Measurements from ENCODE around the gene RIPK3.

RIPK3 gene

DNA sequence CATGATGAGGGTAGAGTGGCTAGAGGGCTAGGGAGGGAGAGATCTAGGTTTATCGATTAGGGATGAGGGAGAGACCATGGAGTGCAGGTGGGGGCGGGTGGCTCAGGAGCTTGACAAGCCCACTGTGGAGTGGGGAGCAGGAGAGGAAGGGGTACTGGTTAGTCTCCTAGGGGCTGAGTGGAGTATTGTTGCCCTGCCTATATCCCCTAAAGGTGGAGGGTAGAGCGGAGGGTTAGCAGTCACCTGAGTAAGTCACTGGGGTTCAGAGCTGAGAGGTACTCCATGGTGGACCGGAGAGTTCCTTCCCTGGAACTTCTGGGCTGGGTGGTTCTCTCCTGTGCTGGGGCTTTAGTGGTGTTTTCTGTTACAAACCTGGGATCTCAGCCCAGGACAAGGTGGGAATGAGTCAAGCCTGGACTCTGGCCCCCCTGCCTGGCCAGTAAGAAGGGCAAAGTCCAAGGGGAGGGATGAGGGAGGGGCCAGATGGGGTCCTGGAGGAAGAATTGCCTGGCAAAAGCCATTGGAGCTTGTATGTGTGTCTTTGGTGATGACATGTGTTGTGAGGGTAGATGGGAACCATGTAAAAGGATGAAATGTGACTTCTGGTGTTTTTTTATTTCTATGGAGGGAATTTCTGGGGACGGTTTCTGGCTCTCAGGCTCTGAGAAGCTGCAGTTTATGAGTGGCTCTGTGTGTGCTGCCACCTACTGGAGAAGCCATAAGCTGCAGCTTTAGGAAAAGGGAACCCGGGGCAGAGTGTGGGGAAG is 32.0 kb downstream of the RIPK3 start, which contains the start of gene CIDEB:
TSS of gene CIDEB (minus strand) at position 403 of the 767 bp plus-strand sequence. CDS start at position 284, 119 bp downstream.
- no peak for DNase-seq (ENCODE audit: low read depth in 2 of 2, low spot score in 1 of 2)

DNA sequence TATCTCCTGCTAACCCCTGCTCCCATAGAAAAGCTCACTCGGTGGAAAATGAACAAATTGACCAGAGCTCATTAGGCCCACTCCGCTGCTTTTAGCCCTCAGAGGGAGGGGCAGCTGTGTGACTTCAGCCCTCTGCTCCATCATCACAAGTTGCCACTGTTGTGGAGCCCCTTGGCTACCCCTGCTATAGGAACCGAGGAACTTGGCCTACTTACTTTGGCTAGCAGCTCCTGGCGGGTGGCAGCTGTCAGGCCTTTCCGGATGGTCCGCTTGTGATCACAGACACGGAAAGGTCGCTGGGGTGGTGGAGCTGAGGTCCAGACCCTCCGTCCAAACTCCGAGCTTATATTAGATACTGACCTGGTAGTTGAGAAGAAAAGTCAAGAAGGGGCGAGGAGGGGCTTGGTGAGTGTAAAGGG is 32.6 kb downstream of the RIPK3 start:
- DNase-seq (ENCODE audit: low read depth in 2 of 2, low spot score in 1 of 2): no peak

DNA sequence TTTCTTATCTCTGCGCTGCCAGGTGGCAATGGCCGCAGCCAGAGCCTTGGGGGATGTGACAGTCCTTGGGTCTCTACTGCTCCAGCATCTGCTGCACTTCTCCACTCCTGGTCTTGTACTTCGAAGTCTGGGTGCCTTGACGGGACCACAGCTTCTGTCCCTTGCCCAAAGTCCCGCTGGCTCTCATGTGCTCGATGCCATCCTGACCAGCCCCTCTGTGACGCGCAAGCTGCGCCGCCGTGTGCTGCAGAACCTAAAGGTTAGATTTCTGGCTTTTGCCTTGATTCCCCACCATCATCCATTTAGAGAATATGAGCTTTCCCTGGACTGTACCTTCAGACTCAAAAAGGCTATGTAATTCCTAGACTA is 35.8 kb downstream of the RIPK3 start:
- DNase-seq (ENCODE audit: low read depth in 2 of 2, low spot score in 1 of 2): no peak

DNA sequence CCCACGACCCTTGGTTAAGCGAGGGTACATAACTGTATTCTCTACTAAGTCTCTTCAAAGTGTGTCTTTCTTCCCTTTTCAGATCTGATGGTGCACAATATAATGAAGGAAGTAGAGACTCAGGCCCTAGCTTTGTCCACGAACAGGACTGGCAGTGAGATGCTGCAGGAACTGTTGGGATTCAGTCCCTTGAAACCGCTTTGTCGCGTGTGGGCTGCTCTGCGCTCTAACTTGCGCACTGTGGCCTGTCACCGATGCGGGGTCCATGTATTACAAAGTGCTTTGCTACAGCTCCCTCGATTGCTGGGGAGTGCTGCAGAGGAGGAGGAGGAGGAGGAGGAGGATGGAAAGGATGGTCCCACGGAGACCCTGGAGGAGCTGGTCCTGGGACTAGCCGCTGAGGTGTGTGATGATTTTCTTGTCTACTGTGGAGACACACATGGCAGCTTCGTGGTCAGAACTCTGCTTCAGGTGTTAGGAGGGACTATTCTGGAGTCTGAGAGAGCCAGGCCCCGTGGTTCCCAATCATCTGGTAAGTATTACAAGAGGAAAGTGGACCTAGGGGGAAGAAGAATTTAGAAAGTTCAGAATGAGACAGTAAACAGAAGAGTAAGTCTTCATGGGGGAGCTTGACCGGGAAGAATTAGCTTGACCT is 39.3 kb downstream of the RIPK3 start:
- DNase-seq (ENCODE audit: low read depth in 2 of 2, low spot score in 1 of 2): no peak

DNA sequence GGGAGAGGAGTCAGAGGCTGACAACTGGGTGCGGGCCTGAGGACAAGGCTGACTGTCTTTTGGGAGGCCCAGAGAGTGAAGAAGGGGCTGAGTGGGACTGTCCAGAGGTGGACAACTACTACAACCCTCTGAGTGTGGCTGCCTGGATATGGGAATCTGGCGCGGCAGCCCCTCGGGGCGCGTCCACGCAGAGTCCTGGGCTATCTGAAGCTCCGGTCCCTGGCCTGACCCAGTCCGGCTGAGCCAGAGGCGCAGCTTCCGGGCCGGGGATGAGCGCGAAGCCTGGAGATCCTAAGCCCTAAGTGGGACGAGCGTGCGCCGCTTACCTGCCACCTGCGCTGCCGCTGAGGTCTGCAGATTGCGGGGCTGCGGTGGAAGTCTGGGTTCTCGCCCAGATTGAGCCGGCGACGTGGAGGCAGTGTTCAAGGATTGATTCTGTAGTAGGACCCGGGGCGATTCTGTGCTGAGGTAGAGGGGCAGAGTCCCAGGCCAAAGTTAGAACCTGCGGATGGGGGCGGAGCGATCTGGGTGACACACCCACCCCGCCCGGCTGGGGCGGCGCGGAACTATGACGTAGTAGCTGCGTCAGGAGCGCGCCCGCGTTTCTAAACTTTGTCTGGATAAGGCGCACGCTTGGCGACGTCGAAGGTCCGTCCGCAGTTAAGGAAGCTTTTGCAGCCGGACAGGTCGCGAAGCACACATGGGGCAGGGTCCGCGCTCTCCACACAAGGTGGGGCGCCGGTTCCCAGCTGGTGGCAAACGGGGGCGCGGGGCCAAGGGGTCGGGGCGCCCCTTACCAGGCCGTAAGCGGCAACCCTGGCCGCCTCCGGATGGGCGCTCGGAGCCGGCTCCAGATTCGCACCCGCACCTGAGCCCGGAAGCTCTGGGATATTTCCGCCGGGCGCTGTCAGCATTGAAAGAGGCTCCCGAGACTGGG is 40.3 kb downstream of the RIPK3 start, which contains the start of the genes DHRS1 and NOP9:
TSS of gene DHRS1 (minus strand) at position 526 of the 937 bp plus-strand sequence. CDS start 674 bp downstream, outside the sequence.
TSS of gene NOP9 (plus strand) at position 596 of the 937 bp plus-strand sequence. CDS start at position 701, 105 bp downstream.
- peak; percentile 90 to 93 for DNase-seq (ENCODE audit: low read depth in 2 of 2, low spot score in 1 of 2)

DNA sequence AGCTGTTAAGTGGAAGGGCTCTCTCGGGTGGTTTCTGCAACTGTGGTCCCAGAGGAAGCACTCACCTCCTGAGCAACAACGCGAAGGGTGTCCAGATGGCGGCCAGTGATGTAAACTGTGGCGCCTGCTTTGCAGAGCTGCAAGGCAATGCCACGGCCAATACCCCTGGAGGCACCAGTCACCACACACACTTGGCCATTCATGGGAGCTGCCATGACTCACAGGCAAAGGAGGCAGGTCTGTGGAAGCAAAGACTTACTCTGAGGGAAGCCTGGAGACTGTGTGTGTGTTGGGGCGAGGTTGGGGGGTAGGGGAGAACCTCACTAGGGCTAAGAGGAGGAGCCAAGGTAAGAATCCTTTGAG is 40.9 kb downstream of the RIPK3 start:
- DNase-seq (ENCODE audit: low read depth in 2 of 2, low spot score in 1 of 2): no peak

DNA sequence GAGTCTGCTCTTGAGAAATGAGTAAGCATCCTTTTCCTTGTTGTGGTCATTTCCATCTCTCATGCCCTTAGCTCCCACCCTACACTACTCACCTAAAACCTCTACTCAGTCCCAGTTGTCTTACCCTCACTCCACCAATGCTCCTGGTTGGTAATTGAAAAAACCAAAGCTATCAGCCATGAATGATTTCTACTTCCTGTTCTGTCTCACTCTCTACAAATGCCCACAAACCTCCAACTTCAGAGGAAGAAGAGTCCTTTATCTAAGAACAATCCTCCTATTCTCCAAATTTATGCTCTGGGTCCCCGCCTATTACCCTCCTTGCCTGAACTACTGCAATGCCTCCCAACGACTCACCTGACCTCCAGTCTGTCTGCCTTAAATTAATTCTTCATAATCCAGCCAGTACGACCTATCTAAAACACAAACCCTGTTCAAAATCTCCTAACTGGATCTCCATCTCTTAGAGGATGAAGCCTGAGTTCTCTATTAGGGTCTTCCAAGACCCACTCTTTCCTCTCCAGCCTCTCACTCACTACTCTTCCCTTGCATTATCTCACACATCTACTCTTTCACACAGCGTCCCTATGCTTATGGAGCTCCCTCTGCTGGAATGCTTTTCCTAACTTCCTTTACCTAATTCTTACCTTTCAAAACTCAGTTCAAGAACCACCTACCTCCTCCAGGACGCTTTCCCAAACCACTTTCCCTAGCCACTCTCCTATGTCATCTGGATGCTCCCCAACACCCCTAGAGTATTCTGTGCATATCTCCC is 42.4 kb downstream of the RIPK3 start:
- DNase-seq (ENCODE audit: low read depth in 2 of 2, low spot score in 1 of 2): no peak

DNA sequence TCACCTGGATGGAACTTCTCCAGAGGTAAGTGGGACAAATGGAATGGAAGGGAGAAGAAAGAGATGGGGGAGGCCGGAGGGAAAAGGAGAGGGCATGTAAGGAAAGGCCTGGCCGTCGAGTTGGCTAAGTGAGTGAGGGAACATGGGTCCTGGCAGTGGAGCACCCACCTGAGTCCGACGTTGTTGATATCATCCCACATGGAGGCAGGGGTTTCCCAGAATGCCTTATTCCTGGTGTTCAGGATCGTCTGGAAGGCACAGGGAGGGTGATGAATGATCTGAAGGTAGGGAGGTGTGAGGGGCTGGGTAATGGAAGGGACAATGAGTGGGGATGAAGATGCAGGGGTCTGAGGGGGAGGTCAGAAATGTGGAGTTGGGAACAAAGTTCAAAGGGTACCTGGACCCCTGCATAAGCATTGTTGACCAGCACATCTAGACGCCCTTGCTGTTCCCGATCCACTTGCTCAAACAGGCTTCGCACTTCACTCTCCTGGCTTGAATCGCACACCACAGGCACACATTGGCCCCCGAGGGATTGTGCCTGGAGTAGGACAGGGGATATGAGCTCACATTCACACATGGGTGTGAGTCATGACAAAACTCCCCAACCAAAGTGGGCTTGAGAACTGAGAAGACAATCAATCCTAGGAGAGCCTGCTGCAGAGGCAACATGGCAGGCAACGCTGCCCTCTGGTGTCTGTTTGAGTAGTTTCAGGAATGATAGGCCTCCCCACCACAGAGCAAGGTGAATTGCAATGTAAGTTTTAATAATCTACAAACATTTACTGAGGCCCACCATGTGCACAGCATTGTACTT is 43.2 kb downstream of the RIPK3 start:
- DNase-seq (ENCODE audit: low read depth in 2 of 2, low spot score in 1 of 2): peak; percentile 23 to 44

DNA sequence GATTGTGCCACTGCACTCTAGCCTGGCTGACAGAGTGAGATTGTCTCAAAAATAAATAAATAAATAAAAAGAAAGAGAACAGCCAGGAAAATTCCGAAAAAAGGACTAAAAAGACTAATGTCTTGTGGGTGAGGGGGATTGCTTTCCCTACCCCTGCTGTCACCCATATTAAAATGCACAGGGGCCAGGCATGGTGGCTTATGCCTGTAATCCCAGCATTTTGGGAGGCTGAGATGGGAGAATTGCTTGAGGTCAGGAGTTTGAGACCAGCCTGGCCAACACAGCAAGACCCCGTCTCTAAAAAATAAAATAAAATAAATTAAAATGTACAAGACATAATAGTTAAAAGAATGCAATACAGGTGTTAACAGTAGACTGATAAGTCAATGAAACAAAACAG is 46.3 kb downstream of the RIPK3 start:
- DNase-seq (ENCODE audit: low read depth in 2 of 2, low spot score in 1 of 2): no peak

DNA sequence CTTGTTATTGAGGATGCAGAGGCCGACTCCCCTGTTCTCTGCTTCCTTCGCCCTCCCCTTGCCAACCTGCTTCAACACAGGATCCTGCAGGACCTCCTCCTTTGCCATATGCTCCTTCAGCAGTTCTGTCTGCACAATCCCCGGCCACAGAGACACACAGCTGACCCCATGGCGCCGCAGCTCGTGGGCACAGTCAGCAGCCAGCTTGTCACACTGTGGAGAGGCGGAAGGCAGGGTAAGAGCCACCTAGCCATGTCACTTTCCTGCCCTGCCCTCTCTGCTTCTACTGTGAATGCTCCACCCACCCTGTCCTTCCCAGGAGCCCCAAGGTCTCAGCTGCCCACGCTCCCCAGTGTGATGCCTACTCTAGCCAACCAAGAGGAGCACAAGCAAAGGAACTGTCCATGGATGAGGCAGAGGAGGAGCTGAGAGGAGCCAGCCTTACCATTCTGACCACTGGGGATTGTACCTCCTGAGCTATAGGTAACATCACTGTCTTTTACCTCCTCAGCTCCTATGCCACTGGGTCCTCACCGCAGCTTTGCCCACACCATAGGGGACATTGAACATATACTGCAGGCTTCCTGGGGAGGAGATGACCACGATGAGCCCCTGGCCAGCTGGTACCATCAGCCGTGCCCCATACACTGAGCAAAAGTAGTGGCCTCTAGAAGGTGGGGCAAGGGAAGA is 47.5 kb downstream of the RIPK3 start:
- DNase-seq (ENCODE audit: low read depth in 2 of 2, low spot score in 1 of 2): no peak

DNA sequence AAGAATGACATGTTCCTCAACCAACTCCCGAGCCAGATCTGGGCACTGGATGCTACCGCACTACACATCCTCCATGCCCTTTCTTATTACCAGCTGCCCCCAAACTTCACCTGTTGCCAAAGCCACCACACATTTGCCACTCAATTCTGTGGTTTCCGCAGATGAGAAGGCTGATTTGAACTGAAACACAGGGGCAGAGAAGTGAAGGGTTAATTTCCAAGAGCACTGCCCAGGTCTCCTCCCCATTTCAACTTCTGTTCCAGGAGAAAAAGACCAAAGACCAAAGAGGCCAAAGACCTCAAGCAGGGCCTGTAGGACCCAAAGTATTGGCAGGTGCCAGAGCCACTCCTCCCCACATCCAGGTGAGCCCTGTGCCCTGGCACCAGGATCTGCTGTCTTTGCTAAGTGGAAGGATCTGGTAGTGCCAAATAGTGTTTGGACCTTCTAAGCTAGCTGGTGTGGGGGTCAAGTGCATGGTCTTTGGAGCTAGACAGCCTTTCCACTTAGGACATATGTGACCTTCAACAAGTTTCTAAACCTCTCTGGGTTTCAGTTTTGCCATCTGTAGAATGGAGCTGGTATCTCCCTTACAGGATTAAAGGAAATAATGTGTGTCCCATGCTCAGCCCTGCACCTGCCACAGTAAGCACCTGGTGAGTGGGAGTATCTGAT is 48.2 kb downstream of the RIPK3 start:
- DNase-seq (ENCODE audit: low read depth in 2 of 2, low spot score in 1 of 2): no peak

DNA sequence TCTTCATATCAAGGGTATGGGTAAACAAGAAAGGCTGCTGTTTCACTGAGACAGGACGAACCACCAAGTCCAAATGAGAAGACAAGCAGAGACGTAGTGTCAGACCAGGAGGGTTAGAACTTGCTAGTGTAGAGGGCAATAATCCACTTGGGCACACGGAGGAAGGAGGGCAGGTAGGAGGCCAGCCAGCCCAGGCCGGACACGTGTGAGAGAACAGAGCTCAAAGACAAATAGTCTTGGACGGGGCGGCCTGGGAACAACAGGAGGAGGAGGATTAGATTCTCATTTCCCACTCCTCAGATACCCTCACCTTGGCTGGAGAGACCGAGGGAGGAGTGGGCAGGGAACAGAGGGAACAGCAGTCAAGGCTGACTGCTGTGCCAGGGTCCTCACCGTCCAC is 49.0 kb downstream of the RIPK3 start:
- no peak for DNase-seq (ENCODE audit: low read depth in 2 of 2, low spot score in 1 of 2)

DNA sequence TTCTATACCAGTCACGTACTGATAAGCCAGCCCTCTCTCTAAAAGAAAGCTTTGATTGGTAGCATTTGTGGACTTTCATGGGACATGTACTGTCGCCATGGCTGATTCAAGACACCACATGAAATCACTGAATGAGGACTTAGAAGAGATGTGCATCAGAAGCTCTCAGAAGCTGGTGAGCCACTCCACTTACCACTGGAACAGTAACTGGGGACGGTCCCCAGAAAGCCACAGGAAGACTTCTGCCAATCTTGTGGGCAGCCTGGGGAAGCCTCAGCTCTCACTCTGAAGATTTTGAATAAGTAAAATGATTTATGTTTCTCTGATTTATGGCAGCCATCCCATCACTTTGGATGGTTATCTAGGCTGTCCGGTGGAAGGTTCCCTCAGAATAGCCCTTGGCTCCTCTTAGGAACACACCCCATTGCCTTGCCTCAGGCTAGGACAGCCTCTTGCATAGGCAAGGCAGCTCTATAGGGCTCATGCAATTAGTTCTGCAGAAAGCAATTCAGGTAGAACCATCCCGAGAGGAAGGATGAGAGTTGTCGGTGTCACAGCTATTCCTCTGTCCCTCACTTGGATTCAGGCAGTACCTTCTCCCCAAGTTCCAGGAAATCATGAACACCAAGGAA is 50.0 kb downstream of the RIPK3 start:
- no peak for DNase-seq (ENCODE audit: low read depth in 2 of 2, low spot score in 1 of 2)

DNA sequence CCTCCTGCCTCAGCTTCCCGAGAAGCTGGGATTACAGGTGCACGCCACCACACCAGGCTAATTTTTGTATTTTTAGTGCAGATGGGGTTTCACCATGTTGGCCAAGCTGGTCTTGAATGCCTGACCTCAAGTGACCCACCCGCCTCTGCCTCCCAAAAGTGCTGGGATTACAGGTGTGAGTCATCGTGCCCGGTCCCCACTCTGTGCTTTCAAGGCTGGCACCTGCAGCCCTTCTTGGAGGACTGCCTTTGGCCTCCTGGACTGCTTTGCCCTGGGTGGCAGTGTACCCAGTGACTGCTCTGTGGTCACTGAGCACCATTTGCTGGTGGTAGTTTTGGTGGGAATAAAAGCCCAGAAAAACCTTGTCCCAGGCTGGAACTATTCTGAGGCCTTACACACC is 52.8 kb downstream of the RIPK3 start:
- DNase-seq (ENCODE audit: low read depth in 2 of 2, low spot score in 1 of 2): no peak
